HT1080 (cell line): Measurements from ENCODE around the gene CKMT1B. TPM values are rescaled to one million over a fixed set of nuclear protein-coding genes. Genes with fewer than 3 reads are reported as not detected.
"Not testable (repeated sequence)": the region's sequence is repeated elsewhere in the genome, so short reads cannot be mapped to it uniquely, and the experiment has no call there.

Experiments
- DNase-seq: peaks from one replicate; pipeline ENCODE4 v3.0.0-alpha.2; 2015; ENCODE audit warnings: low read depth
- polyA plus RNA-seq, 2 experiments: library from polyadenylated mRNA; depleted of rRNA; stranded (reverse); fragments of >200 nt; gene quantifications; 2 replicates each; pipeline ENCODE4 v1.2.3, GENCODE V29; 2015
- total RNA-seq: library from RNA; depleted of rRNA; stranded (reverse); fragments of >200 nt; shearing (Covaris generic); gene quantifications from 2 replicates; pipeline ENCODE4 v1.2.3, GENCODE V29; 2014; rRNA removed

The CKMT1B gene
- total RNA-seq: 0.20 and 0.27 TPM in 2 replicates
- polyA plus RNA-seq (2015; cell fraction: cytosol; rRNA removed): 0.64 TPM in 1 of 2 replicates, not detected in the other
- polyA plus RNA-seq (2015; cell fraction: nucleus; rRNA removed): 2.2 TPM in 1 of 2 replicates, not detected in the other

DNA sequence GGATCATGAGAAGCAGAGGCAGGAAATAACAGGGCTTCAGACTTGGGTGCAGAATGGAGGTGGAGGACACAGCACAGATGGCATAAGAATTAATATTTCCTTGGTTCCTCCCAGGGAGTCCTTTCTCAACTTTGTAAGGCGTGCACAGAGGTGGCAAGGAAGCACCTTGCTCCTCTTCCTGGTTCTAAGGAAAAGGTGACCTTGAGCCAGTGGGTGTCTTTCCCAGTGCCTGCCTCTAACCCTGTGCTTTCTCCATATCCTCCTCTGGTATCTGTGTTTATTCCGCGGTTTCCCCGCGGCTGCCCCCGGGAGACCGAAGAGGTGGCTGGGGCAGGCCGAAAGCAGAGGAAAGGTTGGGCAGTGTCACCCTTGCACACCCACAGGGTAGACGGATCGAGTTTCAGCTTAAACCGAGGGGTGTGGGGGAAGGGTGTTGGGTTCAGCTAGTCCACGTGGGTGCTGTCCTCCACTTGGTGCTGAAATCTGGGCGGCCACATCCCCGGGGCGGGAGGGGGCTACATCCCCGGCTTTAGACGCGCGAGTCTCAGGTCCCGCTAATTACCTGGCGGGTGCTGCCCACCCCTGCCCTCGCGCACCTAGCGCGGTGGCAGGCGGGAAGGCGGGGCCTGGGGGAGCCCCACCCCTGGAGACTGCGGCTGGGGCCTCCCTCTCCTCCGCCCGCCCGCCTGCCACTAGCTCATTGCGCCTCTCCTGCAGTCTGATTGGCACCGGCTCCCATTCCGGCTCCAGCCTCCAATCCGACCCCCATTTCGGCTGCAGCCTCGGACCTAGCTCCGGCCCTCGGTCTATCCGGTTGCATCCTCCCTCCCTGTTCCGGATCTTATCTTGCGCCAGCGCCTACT lies at the start of gene CKMT1B:
TSS of gene CKMT1B (plus strand) at position 700 of the 863 bp plus-strand sequence. CDS start 192 bp downstream, outside the sequence.
- DNase-seq: not testable (repeated sequence)

DNA sequence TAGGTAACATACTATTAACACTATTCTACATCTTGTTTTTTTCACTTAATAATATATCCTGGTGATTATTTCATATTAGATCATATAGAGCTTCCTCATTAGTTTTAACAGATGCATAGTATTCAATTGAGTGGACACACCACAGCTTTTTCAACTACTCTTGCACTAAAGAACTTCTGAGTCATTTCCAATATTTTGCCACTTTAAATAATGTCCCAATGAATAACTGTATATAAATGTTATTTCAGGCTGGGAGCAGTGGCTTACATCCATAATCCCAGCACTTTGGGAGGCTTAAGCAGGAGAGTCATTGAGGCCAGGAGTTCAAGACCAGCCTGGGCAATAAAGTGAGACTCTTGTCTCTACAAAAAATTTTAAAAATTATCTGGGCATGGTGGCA lies 49.6 kb upstream of the CKMT1B start:
- no peak for DNase-seq

DNA sequence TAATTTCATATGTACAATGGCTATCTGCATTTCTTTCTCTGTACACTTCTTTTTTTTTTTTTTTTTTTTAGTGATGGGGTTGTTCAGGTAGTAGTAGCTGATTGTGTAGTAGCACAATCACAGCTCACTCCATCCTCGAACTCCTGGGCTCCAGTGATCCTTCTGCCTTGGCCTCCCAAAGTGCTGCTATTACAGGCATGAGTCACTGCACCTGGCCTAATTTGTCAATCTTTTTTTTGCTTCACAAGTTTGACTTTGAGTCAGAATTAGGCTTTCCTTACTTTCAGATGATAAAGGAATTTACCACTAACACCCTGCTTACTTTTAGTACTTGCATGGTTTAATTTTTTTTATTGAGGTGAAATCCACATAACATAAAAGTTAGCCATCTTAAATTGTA lies 48.4 kb upstream of the CKMT1B start:
- DNase-seq: no peak

DNA sequence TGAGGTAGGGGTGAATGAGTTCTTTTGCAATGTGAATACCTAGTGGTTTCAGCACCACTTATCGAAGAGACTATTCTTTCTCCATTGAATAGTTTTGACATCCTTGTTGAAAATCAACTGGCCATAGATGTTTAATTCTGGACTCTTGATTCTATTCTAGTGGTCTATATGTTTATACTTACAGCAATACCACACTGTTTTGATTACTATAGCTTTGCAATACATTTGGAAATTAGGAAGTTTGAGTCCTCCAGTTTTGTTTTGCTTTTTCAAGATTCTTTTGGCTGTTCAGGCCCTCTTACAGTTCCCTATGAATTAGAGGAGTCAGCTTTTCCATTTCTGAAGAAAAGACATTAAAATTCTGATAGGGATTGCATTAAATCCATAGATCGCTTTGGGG lies 46.3 kb upstream of the CKMT1B start:
- DNase-seq: no peak

DNA sequence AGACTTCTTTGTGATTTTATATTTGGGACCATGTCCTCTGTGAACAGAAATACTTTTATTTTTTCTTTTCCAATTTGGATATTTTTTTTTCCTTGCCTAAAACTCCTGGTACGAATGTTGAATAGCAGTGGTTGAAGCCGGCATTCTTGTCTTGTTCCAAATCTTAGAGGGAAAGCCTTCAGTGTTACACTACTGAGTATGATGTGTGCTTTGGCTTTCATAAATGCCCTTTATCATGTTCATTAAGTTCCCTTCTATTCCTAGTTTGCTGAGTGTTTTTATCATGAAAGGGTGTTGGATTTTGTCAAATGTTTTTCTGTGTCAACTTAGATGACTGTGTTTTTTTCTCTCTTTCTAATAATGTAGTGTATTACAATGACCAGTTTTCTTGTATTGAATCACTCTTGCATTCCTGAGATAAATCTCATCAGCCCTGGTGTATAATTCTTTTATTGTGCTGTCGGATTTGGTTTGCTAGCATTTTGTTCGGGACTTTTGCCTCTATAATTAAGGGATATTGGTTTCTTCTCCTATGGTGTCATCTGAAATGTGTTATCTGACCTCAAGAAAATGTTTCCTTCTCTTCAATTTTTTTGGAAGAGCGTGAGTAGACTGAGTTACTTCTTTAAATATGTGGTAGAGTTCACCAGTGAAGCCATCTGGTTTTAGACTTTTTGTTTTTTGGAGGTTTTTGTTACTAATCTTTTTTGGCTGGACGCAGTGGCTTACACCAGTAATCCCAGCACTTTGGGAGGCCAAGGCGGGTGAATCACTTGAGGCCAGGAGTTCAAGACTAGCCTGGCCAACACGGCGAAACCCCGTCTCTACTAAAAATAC lies 43.1 kb upstream of the CKMT1B start:
- no peak for DNase-seq

DNA sequence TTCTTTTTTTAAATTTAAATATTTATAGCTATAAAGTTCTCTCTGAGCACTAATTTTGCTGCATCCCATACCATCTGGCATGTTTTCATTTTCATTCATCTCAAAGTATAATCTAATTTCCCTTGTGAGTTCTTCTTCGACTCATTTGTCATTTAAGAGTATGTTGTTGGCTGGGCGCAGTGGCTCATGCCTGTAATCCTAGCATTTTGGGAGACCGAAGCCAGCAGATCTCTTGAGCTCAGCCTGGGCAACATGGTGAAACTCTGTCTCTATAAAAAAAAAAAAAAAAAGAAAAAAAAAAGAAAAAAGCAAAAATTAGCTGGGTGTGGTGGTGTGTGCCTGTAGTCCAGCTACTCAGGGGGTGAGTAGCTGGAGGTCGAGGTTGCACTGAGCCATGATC lies 41.6 kb upstream of the CKMT1B start:
- DNase-seq: no peak

DNA sequence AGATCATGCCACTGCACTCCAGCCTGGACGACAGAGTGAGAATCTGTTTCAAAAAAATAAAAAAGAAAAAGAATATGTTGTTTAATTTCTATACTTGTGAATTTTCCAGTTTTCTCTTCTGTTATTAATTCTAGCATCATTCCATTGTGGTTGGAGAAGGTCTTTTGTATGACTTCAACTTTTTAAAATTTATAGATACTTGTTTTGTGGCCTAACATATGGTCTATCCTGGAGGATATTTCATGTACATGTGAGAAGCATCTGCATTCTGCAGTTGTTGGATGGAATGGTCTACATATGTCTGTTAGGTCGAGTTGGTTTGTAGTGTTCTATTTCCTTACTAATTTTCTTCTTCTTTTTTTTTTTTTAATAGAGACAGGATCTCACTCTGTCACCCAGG lies 40.8 kb upstream of the CKMT1B start:
- no peak for DNase-seq

DNA sequence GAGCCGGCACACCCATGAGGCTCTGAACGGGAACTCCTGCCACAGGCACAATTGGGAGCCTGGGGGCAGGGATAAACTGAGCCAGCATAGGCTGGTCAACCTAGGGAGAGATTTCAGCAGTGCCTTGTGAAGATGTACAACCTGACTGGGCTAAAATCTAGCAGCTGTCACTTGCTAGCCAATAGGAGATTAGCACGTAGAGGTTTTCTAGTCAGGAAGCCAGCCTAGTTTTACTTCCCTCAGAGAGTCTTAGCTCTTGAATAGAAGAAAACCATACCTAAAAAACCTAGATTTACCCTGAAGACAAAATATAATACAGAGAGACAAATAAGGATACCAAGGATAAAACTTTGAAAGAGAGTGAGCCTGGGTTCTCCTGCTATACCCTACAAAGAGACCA lies 31.1 kb upstream of the CKMT1B start:
- DNase-seq: not testable (repeated sequence)

DNA sequence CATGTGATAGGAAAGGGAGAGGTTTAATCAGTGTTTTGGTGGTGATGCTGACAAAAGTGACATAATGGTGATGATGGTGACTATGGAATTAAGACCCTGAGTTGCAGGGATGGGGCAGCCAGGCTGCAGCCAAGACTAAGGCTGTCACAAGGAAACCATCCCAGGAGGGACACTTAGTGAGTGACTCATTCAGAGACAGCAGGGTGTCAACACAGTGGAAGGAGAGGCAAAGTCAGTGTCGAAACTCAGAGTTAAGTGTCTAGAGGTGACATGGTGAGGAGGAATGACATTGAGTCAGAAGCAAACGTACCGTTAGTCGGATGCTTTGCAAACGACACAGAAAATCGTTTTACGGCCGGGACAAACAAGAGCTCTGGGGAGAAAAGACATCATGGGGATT lies 30.0 kb upstream of the CKMT1B start:
- DNase-seq: not testable (repeated sequence)

DNA sequence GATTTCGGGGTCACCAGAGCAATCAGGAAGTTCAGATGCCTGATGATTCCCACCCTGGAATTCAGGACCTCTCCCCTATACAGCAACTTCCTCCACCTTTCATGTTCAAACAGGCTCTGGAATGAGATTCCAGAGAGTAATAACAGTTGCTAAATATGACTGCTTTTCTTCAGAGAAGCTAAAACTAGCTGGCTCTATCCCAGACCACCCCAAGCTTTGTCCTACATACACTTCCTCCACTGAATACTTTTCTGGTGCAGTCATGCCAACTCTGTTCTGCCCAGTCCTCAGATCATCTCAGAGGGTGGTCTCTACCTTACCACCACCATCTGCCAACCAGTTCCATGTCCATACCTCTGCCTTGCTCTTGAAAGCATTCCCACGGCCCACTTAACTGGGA lies 27.2 kb upstream of the CKMT1B start:
- DNase-seq: not testable (repeated sequence)

DNA sequence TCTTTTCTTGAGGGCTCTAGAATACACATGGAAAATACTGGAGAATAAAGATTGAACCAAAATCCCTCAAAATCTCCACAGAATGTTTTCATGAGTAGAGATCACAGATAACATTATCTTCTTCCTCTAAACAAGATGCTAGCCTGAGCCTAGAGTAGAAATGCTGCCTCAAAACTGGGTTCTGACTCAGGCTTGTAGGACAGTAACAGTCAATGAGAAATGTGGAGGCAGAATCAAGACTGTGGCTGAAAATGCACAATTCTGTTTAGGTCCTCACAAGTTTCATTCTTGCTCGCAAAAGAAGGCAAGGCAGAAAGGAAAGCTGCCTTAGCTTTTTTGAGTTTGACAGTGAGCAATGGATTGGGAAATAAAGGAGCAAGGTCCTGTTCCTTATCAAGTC lies 19.2 kb upstream of the CKMT1B start:
- not testable (repeated sequence) for DNase-seq

DNA sequence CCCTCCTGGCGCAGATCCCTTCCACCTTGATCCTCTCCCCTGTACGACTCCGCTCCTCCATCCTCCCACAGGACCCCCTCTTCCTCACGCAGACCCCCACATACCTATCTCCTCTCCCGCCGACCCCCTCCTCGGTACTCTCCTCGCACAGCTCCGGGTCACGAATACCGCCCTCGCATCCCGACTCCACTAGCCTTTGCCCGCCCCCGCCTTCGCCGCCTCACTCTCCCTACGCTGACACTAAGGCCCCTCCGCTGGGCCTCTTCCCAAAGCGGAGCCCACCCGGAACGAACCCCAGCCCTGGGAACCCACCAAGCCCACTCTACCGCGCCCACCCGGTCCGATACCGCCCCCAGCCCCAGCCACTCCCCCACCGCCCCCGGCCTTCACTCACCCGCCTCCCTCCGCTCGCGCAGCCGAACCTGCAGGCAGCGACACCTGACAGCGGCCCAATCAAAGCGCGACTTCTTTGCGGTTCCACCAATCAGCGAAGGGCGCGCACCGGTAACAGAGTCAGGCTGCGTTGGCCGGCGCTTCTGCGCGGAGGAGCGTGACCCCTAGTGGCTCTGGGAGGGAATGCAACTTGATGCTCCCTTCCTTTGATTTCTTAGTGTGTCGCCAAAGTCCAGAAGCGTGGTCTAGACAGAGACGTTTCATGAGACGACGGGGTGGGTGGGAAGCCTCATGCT lies 3.9 kb upstream of the CKMT1B start, which contains the start of gene PPIP5K1:
TSS of gene PPIP5K1 (minus strand) at position 431 of the 689 bp plus-strand sequence. CDS start 5,704 bp downstream, outside the sequence.
- not testable (repeated sequence) for DNase-seq

DNA sequence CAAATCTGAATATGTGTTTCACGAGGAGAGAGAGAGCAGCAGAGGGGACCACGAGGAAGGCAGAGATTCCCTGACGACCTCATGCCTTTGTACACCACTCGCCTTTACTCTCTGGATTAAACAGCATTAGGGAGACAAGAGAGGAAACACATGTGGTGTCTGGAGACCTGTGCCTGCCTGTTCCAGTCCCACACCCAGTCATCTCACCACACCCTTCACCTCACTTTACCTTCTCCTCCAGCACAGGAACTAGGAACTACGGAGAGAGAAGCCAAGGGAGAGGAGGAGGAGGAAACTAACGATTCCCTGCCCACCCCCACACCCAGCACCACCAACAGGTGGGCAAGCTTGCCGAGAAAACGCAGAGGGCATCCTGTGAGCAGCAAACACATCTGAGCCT lies 986 bp upstream of the CKMT1B start:
- not testable (repeated sequence) for DNase-seq

DNA sequence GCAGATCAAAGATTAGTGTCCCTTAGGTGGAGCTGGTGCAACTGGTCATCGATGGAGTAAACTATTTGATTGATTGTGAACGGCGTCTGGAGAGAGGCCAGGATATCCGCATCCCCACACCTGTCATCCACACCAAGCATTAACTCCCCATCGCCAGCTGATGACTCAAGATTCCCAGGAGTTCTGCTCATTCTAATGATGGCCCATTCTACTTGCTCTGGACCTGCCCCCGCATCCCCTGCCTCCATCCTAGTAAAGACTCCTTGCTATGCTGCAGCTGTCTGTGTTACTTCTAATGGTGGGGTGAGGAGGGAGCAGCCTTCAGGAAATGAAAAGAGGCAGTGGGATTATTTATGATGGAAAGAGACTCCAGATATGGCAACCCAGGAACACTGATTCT lies 5.3 kb downstream of the CKMT1B start:
- DNase-seq: not testable (repeated sequence)

DNA sequence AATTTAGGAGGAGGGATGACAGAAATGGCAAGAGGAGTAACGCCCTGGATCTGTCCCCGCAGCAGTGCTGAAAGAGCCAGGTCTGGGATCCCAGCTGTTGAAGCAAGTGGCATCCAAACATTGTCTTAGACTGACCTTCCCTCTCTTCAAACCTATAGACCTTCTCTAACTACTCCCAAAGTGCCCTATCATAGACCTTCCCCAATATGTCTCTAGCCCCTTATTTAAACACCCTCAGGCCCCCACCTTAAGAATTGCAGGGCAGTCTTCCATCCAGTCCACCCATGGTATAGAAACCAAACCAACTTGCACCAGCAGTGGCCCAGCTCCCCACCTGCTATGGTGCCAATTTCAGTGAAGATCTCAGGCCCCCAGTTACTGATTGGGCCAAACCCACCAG lies 6.4 kb downstream of the CKMT1B start:
- DNase-seq: not testable (repeated sequence)

DNA sequence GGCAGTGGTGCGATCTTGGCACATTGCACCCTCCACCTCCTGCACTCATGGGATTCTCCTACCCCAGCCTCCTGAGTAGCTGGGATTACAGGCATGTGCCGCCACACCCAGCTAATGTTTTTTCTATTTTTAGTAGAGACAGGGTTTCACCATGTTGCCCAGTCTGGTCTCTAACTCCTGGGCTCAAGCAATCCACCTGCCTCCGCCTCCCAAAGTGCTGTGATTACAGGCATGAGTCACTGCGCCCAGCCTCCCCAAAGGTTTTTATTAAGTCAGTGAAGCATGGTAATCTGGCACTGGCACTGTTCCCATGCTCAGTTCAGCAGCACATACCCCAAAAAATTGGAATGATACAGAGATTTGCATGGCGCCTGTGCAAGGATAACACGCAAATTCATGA lies 8.4 kb downstream of the CKMT1B start:
- DNase-seq: peak; percentile 26

DNA sequence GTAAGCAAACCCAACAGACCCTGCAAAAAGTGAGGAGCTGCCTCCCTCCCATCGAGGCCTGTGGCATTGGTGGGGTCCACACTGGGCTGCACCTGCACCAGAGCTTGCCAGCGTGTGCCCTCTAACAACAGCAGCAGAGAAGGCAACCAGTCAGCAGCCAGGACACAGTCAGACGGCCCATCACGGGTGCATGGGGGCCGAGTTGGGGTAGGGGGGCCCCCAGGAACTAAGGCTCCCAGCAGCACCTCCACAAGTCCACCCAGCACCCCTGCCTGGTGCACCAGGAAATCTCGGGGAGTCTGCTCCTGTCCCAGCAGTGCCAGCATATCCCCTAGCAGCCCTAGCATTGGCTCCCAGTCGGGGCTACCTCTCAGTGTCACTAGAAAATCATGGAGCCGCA lies 23.9 kb downstream of the CKMT1B start:
- DNase-seq: not testable (repeated sequence)

DNA sequence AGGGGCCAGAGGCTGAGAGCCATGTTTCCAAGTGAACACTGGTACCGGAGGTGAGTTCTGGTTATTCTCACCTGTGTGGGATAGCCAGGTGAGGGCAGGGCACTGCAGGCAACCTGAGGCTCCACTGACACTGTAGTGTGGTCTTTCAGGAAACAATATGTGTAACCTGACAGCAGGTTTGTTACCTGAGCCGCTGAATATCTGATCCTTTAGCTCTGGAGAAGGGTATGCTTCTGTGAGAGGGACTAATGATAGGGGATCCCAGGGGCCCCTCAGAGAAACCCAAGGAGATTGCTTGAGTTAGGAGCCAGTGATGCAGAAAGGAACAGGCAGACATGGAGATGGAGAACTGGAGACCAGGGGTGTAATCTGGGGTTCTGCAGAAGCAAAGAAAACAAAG lies 24.9 kb downstream of the CKMT1B start, which contains the start of gene STRC:
TSS of gene STRC (minus strand) at position 101 of the 400 bp plus-strand sequence. CDS start at position 23, 78 bp downstream.
- not testable (repeated sequence) for DNase-seq

DNA sequence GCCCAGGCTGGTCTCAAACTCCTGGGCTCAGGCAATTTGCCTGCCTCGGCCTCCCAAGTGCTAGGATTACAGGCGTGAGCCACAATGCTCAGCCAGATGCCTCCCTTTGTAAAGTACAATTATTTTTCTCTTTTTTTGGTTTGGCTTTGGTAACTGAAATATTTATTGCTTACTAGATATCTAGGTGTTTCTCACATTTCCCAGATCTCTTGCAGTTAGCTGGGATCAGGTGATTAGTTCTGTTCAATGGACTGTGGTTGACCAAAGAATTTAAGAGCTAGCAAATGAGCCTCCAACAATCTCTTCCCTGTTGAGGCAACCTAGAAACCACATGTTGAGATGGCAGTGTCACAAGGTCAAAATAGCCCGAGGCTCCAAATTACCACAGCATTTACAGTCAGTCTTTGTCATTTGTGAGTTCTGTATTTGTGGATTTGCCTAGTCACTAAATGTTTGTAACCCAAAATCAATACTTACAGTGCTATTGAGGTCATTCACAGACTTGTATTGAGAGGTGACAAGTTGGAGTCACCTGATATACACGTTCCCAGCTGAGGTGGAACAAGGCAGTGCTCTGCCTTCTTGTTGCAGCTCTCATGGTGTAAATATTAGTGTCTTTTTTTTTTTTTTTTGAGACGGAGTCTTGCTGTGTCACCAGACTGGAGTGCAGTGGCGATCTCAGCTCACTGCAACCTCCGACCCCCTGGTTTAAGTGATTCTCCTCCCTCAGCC lies 28.4 kb downstream of the CKMT1B start:
- not testable (repeated sequence) for DNase-seq

DNA sequence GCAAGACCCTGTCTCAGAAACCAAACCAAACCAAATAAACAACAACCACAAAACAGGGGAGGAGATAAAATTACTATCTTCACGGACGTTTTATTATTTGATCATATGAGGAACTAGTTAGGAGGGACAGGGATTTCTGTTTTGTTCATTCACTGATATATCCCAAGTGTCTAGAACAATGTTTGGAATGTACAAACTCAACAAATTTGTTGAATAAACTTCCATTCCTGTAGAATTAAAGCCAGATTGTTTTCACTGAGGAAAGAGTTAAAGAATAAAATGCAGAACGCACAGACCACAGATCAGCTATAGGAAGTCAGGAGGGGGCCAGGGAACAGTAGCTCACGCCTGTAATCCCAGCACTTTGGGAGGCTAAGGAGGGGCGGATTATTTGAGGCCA lies 31.3 kb downstream of the CKMT1B start:
- no peak for DNase-seq
